ENCODE data around the gene ZNF786.

DNA sequence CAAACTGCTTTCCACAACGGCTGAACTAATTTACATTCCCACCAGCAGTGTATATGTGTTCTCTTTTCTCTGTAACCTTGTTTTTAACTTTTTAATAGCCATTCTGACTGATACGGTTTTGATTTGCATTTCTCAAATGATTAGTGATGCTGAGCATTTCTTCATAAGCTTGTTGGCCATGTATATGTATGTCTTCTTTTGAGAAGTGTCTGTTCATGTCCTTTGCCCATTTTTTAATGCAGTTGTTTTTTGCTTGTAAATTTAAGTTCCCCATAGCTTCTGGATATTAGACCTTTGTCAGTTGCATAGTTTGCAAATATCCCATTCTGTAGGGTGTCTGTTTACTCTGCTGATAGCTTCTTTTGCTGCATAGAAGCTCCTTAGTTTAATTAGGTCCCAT lies 6.1 kb downstream of the ZNF786 start:
- TF ChIP-seq POLR2A (IDR thresholded peaks at IDR 0.05; ENCODE audit: borderline replicate concordance, extremely low read depth, insufficient read depth, insufficient read length) (no peak), ZNF274 (IDR thresholded peaks at IDR 0.05; ENCODE audit: low read depth, low read length) (no peak), CEBPB (IDR thresholded peaks at IDR 0.05; ENCODE audit: low read depth) (no peak), JUND (IDR thresholded peaks at IDR 0.05) (no peak)
- TF ChIP-seq, protein P1, sequence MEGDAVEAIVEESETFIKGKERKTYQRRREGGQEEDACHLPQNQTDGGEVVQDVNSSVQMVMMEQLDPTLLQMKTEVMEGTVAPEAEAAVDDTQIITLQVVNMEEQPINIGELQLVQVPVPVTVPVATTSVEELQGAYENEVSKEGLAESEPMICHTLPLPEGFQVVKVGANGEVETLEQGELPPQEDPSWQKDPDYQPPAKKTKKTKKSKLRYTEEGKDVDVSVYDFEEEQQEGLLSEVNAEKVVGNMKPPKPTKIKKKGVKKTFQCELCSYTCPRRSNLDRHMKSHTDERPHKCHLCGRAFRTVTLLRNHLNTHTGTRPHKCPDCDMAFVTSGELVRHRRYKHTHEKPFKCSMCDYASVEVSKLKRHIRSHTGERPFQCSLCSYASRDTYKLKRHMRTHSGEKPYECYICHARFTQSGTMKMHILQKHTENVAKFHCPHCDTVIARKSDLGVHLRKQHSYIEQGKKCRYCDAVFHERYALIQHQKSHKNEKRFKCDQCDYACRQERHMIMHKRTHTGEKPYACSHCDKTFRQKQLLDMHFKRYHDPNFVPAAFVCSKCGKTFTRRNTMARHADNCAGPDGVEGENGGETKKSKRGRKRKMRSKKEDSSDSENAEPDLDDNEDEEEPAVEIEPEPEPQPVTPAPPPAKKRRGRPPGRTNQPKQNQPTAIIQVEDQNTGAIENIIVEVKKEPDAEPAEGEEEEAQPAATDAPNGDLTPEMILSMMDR (IDR thresholded peaks at IDR 0.05 in 2 of 3, conservative IDR thresholded peaks at IDR 0.05 in 1 of 3; ENCODE audit: borderline replicate concordance in 1 of 3, insufficient read depth in 1 of 3, low read depth in 2 of 3, low read length in 2 of 3), result no peak

All from HCT116 (cell line).